H1 (cell line): ENCODE measurements around the gene PPIL4. TPM values are rescaled to one million over a fixed set of nuclear protein-coding genes. Genes with fewer than 3 reads are reported as not detected.

Source experiments
- CTCF ChIA-PET: fragments of 300-600 bp; sonication (Branson Sonifier 250); formaldehyde crosslinking; loops from one replicate; lab custom pipeline; 2021; ENCODE audit not compliant: partially characterized antibody; lab: Charles Lee
- POLR2A ChIA-PET: fragments of 300-600 bp; sonication (Branson Sonifier 250); formaldehyde crosslinking; loops from one replicate; lab custom pipeline; 2021; ENCODE audit warnings: inconsistent platforms; ENCODE audit not compliant: partially characterized antibody; lab: Charles Lee
- DNase-seq, 2 experiments: peaks; one replicate each; pipeline versions ENCODE4 v3.0.0 to v3.0.0-alpha.2; 2010 to 2022; ENCODE audit warnings: low spot score in 2 of 2, low read depth in 1 of 2, mixed read lengths in 1 of 2
- FAIRE-seq: peaks from 2 replicates; lab custom pipeline; 2011; peaks lifted over from hg19 to GRCh38; lab: Jason Lieb, UNC
- H2AFZ ChIP-seq: 2 replicates; pipeline ENCODE4 v1.8.1; 2012; ENCODE audit warnings: low read length, inconsistent platforms
- H2AK5ac ChIP-seq: 2 replicates; pipeline ENCODE4 v1.6.1; 2013; ENCODE audit warnings: low read depth, low read length
- H2BK120ac ChIP-seq: replicated peaks from 2 replicates; pipeline ENCODE3; 2013; ENCODE audit warnings: low read depth, low read length, inconsistent platforms
- H2BK12ac ChIP-seq: 2 replicates; pipeline ENCODE4 v1.6.1; 2013; ENCODE audit warnings: low read depth, low read length
- H2BK15ac ChIP-seq: 2 replicates; pipeline ENCODE4 v1.6.1; 2013; ENCODE audit warnings: low read length
- H2BK20ac ChIP-seq: 2 replicates; pipeline ENCODE4 v1.6.1; 2013; ENCODE audit warnings: low read length
- H2BK5ac ChIP-seq: 2 replicates; pipeline ENCODE4 v1.6.1; 2013; ENCODE audit warnings: low read depth, low read length
- H3K14ac ChIP-seq: 2 replicates; pipeline ENCODE4 v1.6.1; 2013; ENCODE audit warnings: inconsistent platforms; ENCODE audit not compliant: insufficient read length
- H3K18ac ChIP-seq: 2 replicates; pipeline ENCODE4 v1.6.1; 2013; ENCODE audit warnings: low read length; ENCODE audit errors: extremely low read depth
- H3K23ac ChIP-seq: 2 replicates; pipeline ENCODE4 v1.6.1; 2013; ENCODE audit warnings: inconsistent platforms; ENCODE audit not compliant: insufficient read length
- H3K23me2 ChIP-seq: 2 replicates; pipeline ENCODE4 v1.6.1; 2013; ENCODE audit warnings: low read depth, low read length
- H3K27ac ChIP-seq: 2 replicates; pipeline ENCODE4 v1.6.1; 2011; ENCODE audit warnings: low read depth, low read length, inconsistent platforms
- H3K27me3 ChIP-seq, 4 experiments: replicated peaks in 1 of 4; 1 replicate in 1 of 4; 2 replicates in 3 of 4; pipeline versions ENCODE4 v1.6.1 to v1.8.1; 2011 to 2013; ENCODE audit warnings: low read length in 3 of 4, mild to moderate bottlenecking in 3 of 4, inconsistent platforms in 2 of 4, mixed read lengths in 2 of 4, moderate library complexity in 1 of 4; ENCODE audit not compliant: control insufficient read depth in 3 of 4, insufficient read depth in 3 of 4; ENCODE audit errors: extremely low read depth in 1 of 4
- H3K36me3 ChIP-seq, 4 experiments: 2 replicates each; pipeline versions ENCODE4 v1.6.1 to v1.8.1; 2011 to 2013; ENCODE audit warnings: mild to moderate bottlenecking in 4 of 4, low read length in 3 of 4, moderate library complexity in 2 of 4, control low read depth in 1 of 4, inconsistent platforms in 1 of 4; ENCODE audit not compliant: insufficient read depth in 4 of 4, control insufficient read depth in 2 of 4
- H3K4ac ChIP-seq: replicated peaks from 2 replicates; pipeline ENCODE3; 2013; ENCODE audit warnings: low read length, low read depth, mixed read lengths, inconsistent platforms; ENCODE audit not compliant: insufficient read length
- H3K4me1 ChIP-seq, 4 experiments: replicated peaks in 1 of 4; 1 replicate in 1 of 4; 2 replicates in 3 of 4; pipeline versions ENCODE4 v1.6.1 to v1.8.1; 2011 to 2013; ENCODE audit warnings: low read length in 3 of 4, inconsistent platforms in 2 of 4, mixed read lengths in 1 of 4; ENCODE audit not compliant: insufficient read depth in 4 of 4, control insufficient read depth in 3 of 4
- H3K4me2 ChIP-seq, 2 experiments: 2 replicates each; pipeline versions ENCODE4 v1.6.1 to v1.8.1; 2011 to 2013; ENCODE audit warnings: low read depth in 2 of 2, low read length in 2 of 2, control low read depth in 1 of 2, inconsistent platforms in 1 of 2, mild to moderate bottlenecking in 1 of 2; ENCODE audit not compliant: insufficient read depth in 1 of 2
- H3K4me3 ChIP-seq, 4 experiments: fragments of 200-600, 300-600 bp in 1 of 4; sonication (generic), shearing (Covaris generic), sonication (Bioruptor Twin) in 1 of 4; 2 replicates each; pipeline versions ENCODE4 v1.5.1 to v1.8.1; 2011 to 2016; ENCODE audit warnings: low read length in 4 of 4, low read depth in 3 of 4, control low read depth in 2 of 4, inconsistent platforms in 2 of 4, mild to moderate bottlenecking in 2 of 4, mixed read lengths in 1 of 4, moderate library complexity in 1 of 4; ENCODE audit not compliant: insufficient read depth in 2 of 4; ENCODE audit errors: extremely low read depth in 1 of 4
- H3K56ac ChIP-seq: replicated peaks from 2 replicates; pipeline ENCODE3; 2013; ENCODE audit warnings: low read depth, mild to moderate bottlenecking, mixed read lengths, low read length, inconsistent platforms; ENCODE audit not compliant: insufficient read length
- H3K79me1 ChIP-seq: 2 replicates; pipeline ENCODE4 v1.6.1; 2013; ENCODE audit warnings: low read depth, low read length, control low read depth
- H3K79me2 ChIP-seq, 2 experiments: 2 replicates each; pipeline versions ENCODE4 v1.6.1 to v1.8.1; 2012 to 2013; ENCODE audit warnings: low read length in 2 of 2, mild to moderate bottlenecking in 2 of 2, inconsistent platforms in 1 of 2; ENCODE audit not compliant: insufficient read depth in 2 of 2, control insufficient read depth in 1 of 2
- H3K9ac ChIP-seq, 4 experiments: replicated peaks in 1 of 4; 1 replicate in 1 of 4; 2 replicates in 3 of 4; pipeline versions ENCODE4 v1.6.1 to v1.8.1; 2011 to 2013; ENCODE audit warnings: low read depth in 3 of 4, low read length in 3 of 4, control low read depth in 2 of 4, mild to moderate bottlenecking in 2 of 4, moderate library complexity in 2 of 4, inconsistent platforms in 1 of 4; ENCODE audit errors: extremely low read depth in 1 of 4
- H3K9me3 ChIP-seq, 2 experiments: 2 replicates each; pipeline versions ENCODE4 v1.6.1 to v1.8.1; 2012 to 2013; ENCODE audit warnings: mild to moderate bottlenecking in 2 of 2, moderate library complexity in 2 of 2, control low read depth in 1 of 2, inconsistent platforms in 1 of 2, low read depth in 1 of 2, low read length in 1 of 2, mixed read lengths in 1 of 2; ENCODE audit not compliant: insufficient read depth in 2 of 2
- H4K20me1 ChIP-seq, 2 experiments: replicated peaks in 1 of 2; 2 replicates each; pipeline versions ENCODE3 to v1.8.1; 2011 to 2013; ENCODE audit warnings: inconsistent platforms in 2 of 2, low read length in 2 of 2, mild to moderate bottlenecking in 1 of 2; ENCODE audit not compliant: insufficient read depth in 2 of 2, control insufficient read depth in 1 of 2
- H4K5ac ChIP-seq: 2 replicates; pipeline ENCODE4 v1.6.1; 2013; ENCODE audit warnings: low read length, low read depth, mixed read lengths, inconsistent platforms; ENCODE audit not compliant: insufficient read length
- H4K8ac ChIP-seq: 2 replicates; pipeline ENCODE4 v1.8.0; 2013; ENCODE audit warnings: mild to moderate bottlenecking, moderate library complexity, low read length, inconsistent platforms; ENCODE audit not compliant: insufficient read depth; ENCODE audit errors: extremely low read depth
- H4K91ac ChIP-seq: replicated peaks from 2 replicates; pipeline ENCODE3; 2013; ENCODE audit warnings: low read length, mixed read lengths, inconsistent platforms; ENCODE audit not compliant: insufficient read length
- CREB1 ChIP-seq: IDR thresholded peaks from 2 replicates; pipeline ENCODE4 v1.6.1; 2012; ENCODE audit warnings: inconsistent platforms
- GTF2F1 ChIP-seq: IDR thresholded peaks from 2 replicates; pipeline ENCODE4 v1.6.1; 2012; ENCODE audit warnings: low read depth, low read length, improper control_type of control experiment, borderline replicate concordance
- HDAC6 ChIP-seq: IDR thresholded peaks from one replicate; pipeline ENCODE4 v1.7.1; 2012; ENCODE audit warnings: low read depth, mild to moderate bottlenecking, inconsistent platforms, low read length, moderate library complexity
- JUN ChIP-seq: IDR thresholded peaks from 2 replicates; pipeline ENCODE4 v1.6.1; 2011; ENCODE audit warnings: low read depth, mild to moderate bottlenecking, improper control_type of control experiment, low read length
- POLR2AphosphoS5 ChIP-seq: IDR thresholded peaks from 2 replicates; pipeline ENCODE4 v1.6.1; 2011; ENCODE audit warnings: low read depth, low read length
- RFX5 ChIP-seq: IDR thresholded peaks from 2 replicates; pipeline ENCODE4 v1.6.1; 2011; ENCODE audit warnings: low read depth, low read length, improper control_type of control experiment, borderline replicate concordance
- RNF2 ChIP-seq: fragments of 200-900, 300-1000 bp; sonication (generic); IDR thresholded peaks from 2 replicates; pipeline ENCODE4 v1.7.1; 2016; ENCODE audit warnings: borderline replicate concordance, low read depth, mild to moderate bottlenecking, antibody characterized with exemption, low read length; ENCODE audit not compliant: poor library complexity, severe bottlenecking; ENCODE audit errors: missing control alignments
- TAF7 ChIP-seq: optimal IDR thresholded peaks from 2 replicates; pipeline ENCODE3; 2011; ENCODE audit warnings: low read depth, mild to moderate bottlenecking, inconsistent platforms, low read length, moderate library complexity, borderline replicate concordance
- TCF12 ChIP-seq: IDR thresholded peaks from 2 replicates; pipeline ENCODE4 v1.6.1; 2011; ENCODE audit warnings: low read depth, mild to moderate bottlenecking, low read length
- USF2 ChIP-seq: IDR thresholded peaks from 2 replicates; pipeline ENCODE4 v1.6.1; 2011; ENCODE audit warnings: low read length, improper control_type of control experiment
- WGBS, 2 experiments: shearing (Covaris generic) in 1 of 2; methylation state at CpG; one replicate each; pipeline versions ENCODE4 v1.1.6 to v1.1.7; 2013 to 2015; ENCODE audit warnings: low lambda C conversion rate in 2 of 2, mixed read lengths in 2 of 2, inconsistent platforms in 1 of 2, low coverage in 1 of 2, missing lambda C conversion rate in 1 of 2; ENCODE audit not compliant: insufficient replicate concordance in 2 of 2, insufficient coverage in 1 of 2, insufficient read length in 1 of 2; ENCODE audit errors: extremely low coverage in 1 of 2, missing lambda C conversion rate in 1 of 2; 5-methylcytosine and 5-hydroxymethylcytosine counted together
- polyA plus RNA-seq, 7 experiments: library from polyadenylated mRNA; depleted of rRNA in 3 of 7; stranded (reverse) in 5 of 7; unstranded in 2 of 7; fragments of >200 nt in 5 of 7; fragments of 200-250 nt in 2 of 7; gene quantifications; 1 replicate in 5 of 7; 2 replicates in 1 of 7; 4 replicates in 1 of 7; pipeline versions ENCODE4 v1.2.1 to v1.2.3, GENCODE V29; 2011 to 2013; ENCODE audit warnings: missing spikeins in 2 of 7, mixed read lengths in 2 of 7
- total RNA-seq: library from RNA; stranded (reverse); fragmentation: NEBNext Ultra II Directional; extraction: Animal tissue kit (Norgen Biotek cat#: 25700); gene quantifications from 2 replicates; pipeline ENCODE4 v1.2.1, GENCODE V29; 2021

PPIL4 gene
- total and polyA plus RNA-seq, 2 of the 8 experiments (the other 6 are each of a cell fraction or from before 2014, with no cell fraction given) = 2.0 to 33.2 TPM

DNA sequence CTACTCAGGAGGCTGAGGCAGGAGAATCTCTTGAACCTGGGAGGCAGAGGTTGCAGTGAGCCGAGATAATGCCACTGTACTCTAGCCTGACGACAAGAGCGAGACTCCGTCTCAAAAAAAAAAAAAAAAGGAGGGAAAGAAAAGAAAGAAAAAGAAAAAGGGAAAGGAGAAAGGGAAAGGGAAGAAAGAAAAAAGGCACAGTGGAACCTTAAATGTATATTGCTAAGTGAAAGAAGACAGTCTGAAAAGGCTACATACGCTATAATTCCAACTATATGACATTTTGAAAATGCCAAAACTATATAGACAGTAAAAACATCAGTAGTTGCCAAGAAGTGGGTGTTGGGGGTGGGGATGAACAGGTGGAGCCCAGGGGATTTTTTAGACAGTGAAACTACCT, 16.2 kb downstream of the PPIL4 start:
- no peak for FAIRE-seq
- Histone ChIP-seq H2BK120ac (no peak overlapping the region), H3K4me3 (no peak overlapping the region), H3K79me2 (no peaks in the 10 kb centered on the region), H3K18ac (no peak overlapping the region), H2BK5ac (no peak overlapping the region), H3K4ac (no peak overlapping the region), H2AFZ (no peak overlapping the region), H3K56ac (no peak overlapping the region), H4K91ac (no peak overlapping the region), H2BK15ac (no peak overlapping the region), H3K27me3 (no peaks in the 10 kb centered on the region), H3K27ac (no peak overlapping the region), H3K14ac (no peak overlapping the region), H2BK12ac (no peak overlapping the region), H3K23ac (no peak overlapping the region), H3K36me3 (peaks cover 4 to 64% (median 18%) of the 10 kb centered on the region in 4 experiments; a peak in 7 of 8 replicates), H4K5ac (no peak overlapping the region), H3K4me1 (no peaks in the 10 kb centered on the region), H3K4me2 (no peak overlapping the region), H3K79me1 (no peaks in the 10 kb centered on the region), H3K23me2 (no peaks in the 10 kb centered on the region), H2BK20ac (no peak overlapping the region), H2AK5ac (no peak overlapping the region), H3K9me3 (no peaks in the 10 kb centered on the region), H3K9ac (no peak overlapping the region), H4K8ac (no peak overlapping the region), H4K20me1 (no peaks in the 10 kb centered on the region)
- ChIA-PET POLR2A (interaction anchor here (0.6 to 0.7 kb wide), 2 partner anchors 50 to 464 kb away, joined by 3 read pairs; no protein-coding TSS in a partner anchor), CTCF (interaction anchor here (3.3 kb wide), 1 partner anchor 12 kb away, joined by 17 read pairs; no protein-coding TSS in a partner anchor)
- WGBS, 2 experiments = 93% methylated on average over 5 of the region's 5 CpGs; no CpG with 5 or more reads in 1 of the 2 experiments
- no peak for DNase-seq
- no peak for TF ChIP-seq TAF7
- TF ChIP-seq HDAC6 = no peak
- TF ChIP-seq USF2 = no peak
- TF ChIP-seq GTF2F1 = no peak
- TF ChIP-seq CREB1 = no peak
- no peak for TF ChIP-seq RFX5
- no peak for TF ChIP-seq TCF12
- TF ChIP-seq RNF2 = no peak
- TF ChIP-seq JUN = no peak
- no peak for TF ChIP-seq POLR2AphosphoS5
